ENCODE measurements around the gene SPN. TPM values are rescaled to one million over a fixed set of nuclear protein-coding genes. Genes with fewer than 3 reads are reported as not detected.
"Not testable (repeated sequence)": the region's sequence is repeated elsewhere in the genome, so short reads cannot be mapped to it uniquely, and the experiment has no call there.

SPN gene
- total RNA-seq, 1 donor from 2014 or later: 10.3 TPM

- no peak for DNase-seq (ENCODE audit: low spot score in 2 of 2)
- Histone ChIP-seq H3K4me1 (no peaks in the 10 kb centered on the region), H3K4me3 (no peak overlapping the region), H3K36me3 (no peaks in the 10 kb centered on the region), H3K27me3 (no peaks in the 10 kb centered on the region), H3K27ac (no peak overlapping the region), H3K9me3 (no peaks in the 10 kb centered on the region)
- intact Hi-C loops (cut with DNase I): no loop called here
- TF ChIP-seq CTCF (IDR thresholded peaks at IDR 0.05): no peak
These were observed 9.6 kb upstream of the SPN start for GRCh38 chr16:29653471-29653870.

DNA sequence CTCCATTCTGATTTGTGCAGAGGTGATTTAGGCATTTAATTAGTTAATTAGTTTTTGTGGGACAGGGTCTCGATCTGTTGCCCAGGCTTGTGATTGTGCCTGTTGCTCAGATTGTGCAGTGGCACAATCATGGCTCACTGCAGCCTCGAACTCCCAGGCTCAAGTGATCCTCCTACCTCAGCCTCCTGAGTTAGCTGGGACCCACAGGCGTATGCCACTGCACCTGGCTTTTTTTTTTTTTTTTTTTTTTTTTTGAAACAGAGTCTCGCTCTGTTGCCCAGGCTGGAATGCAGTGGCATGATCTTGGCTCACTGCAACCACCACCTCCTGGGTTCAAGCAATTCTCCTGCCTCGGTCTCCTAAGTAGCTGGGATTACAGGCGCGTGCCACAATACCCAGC, 9.2 kb upstream of the SPN start:
- H3K27me3 ChIP-seq; H3K4me3 ChIP-seq; DNase-seq (ENCODE audit: low spot score in 2 of 2); H3K4me1 ChIP-seq; intact Hi-C loops (cut with DNase I); H3K9me3 ChIP-seq; H3K36me3 ChIP-seq; H3K27ac ChIP-seq: not testable (repeated sequence)

GRCh38 chr16:29656688-29657523, 6.1 kb upstream of the SPN start:
- intact Hi-C loops (cut with DNase I): no loop called here
- no peak overlapping the region for H3K27ac ChIP-seq
- H3K27me3 ChIP-seq: no peaks in the 10 kb centered on the region
- no peak overlapping the region for H3K4me3 ChIP-seq
- no peak for TF ChIP-seq CTCF (IDR thresholded peaks at IDR 0.05)
- DNase-seq (ENCODE audit: low spot score in 2 of 2): no peak
- H3K9me3 ChIP-seq: no peaks in the 10 kb centered on the region
- no peaks in the 10 kb centered on the region for H3K36me3 ChIP-seq
- no peaks in the 10 kb centered on the region for H3K4me1 ChIP-seq

GRCh38 chr16:29658705-29659104, 4.3 kb upstream of the SPN start:
- H3K4me3 ChIP-seq: no peak overlapping the region
- no peak overlapping the region for H3K27ac ChIP-seq
- intact Hi-C loops (cut with DNase I): no loop called here
- DNase-seq (ENCODE audit: low spot score in 2 of 2): no peak
- H3K4me1 ChIP-seq: no peaks in the 10 kb centered on the region
- H3K9me3 ChIP-seq: no peaks in the 10 kb centered on the region
- no peaks in the 10 kb centered on the region for H3K27me3 ChIP-seq
- no peak for TF ChIP-seq CTCF (IDR thresholded peaks at IDR 0.05)
- H3K36me3 ChIP-seq: no peaks in the 10 kb centered on the region

GRCh38 chr16:29662000-29662728, 883 bp upstream of the SPN start:
- H3K27me3 ChIP-seq: no peaks in the 10 kb centered on the region
- intact Hi-C loops (cut with DNase I): no loop called here

More at GRCh38 chr16:29662000-29662728, 883 bp upstream of the SPN start:
- H3K9me3 ChIP-seq: no peaks in the 10 kb centered on the region
- peaks cover 0 to 2% of the 10 kb centered on the region in 2 donors for H3K4me1 ChIP-seq
- H3K27ac ChIP-seq: no peak overlapping the region
- TF ChIP-seq CTCF (IDR thresholded peaks at IDR 0.05): no peak
- DNase-seq (ENCODE audit: low spot score in 2 of 2): no peak
- no peaks in the 10 kb centered on the region for H3K36me3 ChIP-seq
- H3K4me3 ChIP-seq: no peak overlapping the region

Measured in ascending aorta (tissue), 2 donors.